Measurements from ENCODE around the gene UNC93A.
"Not testable (repeated sequence)": the region's sequence is repeated elsewhere in the genome, so short reads cannot be mapped to it uniquely, and the experiment has no call there.

Gene UNC93A

DNA sequence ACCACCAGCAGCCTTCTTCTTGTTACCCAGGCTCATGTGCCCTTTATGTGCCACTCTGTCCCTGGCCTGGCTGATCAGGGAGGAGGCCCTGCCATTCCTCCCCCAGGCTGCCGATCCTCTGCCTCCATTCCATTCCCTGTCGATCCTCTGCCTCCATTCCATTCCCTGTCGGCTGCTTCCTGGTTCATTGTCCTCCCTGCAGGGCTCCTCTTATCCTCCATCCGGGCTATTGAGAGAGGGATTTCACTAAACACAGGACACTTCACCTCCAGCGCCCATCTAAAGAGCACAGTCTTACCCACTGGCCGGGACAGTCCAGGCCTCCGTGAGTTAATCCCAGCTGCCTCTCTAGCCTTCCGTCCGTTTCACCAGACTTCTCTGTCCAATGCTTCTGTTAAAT lies 26.1 kb downstream of the UNC93A start:
- DNase-seq: no peak

- DNase-seq: not testable (repeated sequence)
Measured at GRCh38 chr6:167318354-167318753, 27.2 kb downstream of the UNC93A start.

DNA sequence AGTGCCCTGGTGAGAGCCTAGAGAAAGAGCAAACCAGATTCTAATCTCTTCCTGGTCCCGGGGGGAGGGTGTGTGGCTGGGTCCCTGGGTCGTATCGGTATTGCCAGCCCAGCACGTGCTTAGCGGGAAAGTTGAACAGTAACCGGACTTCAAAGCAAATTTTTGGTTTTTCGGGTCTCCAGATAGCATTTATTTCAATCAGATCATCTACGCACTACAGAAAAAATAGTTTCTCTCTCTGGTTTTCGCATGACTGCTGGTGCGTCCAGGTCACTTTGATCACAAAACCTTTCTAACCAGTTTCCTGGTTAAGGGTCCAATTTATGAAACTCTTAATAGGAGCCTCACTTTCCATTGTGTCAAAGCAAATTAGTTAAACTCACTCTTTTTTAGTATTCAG lies 27.7 kb downstream of the UNC93A start:
- not testable (repeated sequence) for DNase-seq

DNA sequence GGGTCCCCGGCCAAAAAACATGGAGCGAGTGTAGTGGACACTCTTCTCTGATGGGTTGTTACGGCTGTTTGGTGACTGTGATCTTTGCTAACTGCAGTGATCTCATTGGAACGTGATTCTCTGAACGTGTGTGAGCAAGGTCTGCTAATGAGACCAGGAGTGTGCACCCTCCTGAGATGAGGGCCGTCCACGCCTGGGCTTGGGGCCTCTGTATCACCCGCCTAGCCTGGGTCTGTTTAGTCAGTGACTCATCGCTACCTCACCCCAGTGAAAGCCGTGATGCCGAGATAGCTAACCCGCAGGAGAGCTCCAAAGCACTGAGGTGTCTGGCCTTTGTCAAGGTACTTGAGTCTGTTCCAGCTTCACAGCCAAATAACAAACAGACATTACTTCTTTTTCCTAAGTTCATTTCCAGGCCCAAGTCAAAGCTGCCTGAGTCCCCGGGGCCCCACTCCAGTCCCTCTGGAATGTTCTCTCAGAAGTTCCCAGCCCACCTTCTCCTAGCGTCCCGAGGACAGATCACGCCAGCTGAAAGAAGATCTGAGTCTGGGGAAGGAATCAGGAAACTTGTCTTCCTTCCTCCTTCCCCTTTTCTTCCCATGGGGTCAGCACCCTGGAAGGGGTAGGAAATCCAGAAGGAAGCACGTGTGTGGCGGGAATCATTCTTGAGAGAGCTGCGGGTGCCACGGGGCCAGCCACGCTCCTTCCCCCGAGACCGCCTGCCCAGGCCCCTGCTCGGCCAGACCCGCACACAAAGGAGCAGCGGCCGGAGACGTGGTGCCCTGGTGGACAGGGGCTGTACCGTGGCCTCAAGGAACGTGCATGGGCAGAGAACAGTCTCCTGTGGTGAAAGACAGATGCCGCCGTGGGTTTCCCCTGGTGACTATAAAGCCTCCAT lies 29.0 kb downstream of the UNC93A start:
- not testable (repeated sequence) for DNase-seq

GRCh38 chr6:167320754-167321056 lies 29.6 kb downstream of the UNC93A start:
- not testable (repeated sequence) for DNase-seq

DNA sequence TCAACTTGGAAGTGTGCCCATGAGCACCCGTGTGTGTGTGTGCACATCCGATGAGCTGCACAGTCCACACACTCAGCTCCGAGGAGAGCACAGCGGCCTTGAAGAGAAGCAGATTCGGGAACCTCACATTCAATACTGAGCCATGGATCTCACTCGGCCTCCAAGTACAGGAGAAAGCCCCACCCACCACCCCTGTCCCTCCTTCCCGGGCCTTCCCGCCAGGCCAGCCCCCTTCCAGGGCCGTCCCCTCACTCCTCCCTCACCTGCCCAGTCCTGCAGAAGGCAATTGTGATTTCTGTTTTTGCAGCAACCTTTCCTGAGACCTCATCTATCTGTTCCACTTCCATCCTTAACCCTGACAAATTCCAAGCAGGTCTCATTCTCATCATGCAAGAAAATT lies 30.1 kb downstream of the UNC93A start:
- not testable (repeated sequence) for DNase-seq

DNA sequence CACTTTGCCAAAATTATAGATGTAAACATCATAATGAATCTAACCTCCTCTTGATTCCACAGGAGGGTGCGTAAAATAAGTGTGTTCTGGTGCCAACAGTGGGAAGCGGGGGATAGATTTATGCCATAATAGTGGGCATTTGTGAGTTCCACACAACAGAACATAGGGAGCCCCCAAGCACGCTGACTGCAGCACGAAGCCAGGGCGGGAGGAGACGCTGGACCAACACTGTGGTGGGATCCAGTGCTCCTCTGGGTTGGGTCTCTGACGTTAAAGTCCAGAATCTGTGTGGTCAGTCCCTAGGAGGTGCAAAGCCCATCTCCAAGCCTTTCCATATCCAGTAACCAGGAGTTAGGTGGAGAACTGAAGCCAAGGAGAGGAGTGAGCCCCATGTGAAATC lies 32.0 kb downstream of the UNC93A start:
- DNase-seq: no peak

DNA sequence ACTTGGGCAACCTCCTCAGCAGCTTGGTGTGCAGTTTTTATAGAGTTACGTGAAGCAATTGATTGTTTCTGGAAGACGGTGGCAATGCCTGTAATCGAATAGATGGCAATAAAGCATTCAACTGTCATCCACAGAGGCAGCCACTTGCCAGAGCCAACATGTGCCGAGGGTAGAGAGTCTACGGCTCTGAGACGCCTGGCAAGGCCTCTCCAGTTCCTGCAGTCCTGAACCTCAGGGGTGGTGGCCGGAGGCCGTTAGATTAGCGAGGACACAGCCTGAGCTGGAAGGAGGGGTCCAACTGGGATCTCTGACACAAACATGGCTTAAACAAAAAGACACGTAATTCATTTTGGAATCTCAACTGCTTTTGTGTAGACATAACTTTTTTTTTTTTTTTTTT lies 33.0 kb downstream of the UNC93A start:
- no peak for DNase-seq

- no peak for DNase-seq
Measured at GRCh38 chr6:167325766-167326165, 34.7 kb downstream of the UNC93A start.

DNA sequence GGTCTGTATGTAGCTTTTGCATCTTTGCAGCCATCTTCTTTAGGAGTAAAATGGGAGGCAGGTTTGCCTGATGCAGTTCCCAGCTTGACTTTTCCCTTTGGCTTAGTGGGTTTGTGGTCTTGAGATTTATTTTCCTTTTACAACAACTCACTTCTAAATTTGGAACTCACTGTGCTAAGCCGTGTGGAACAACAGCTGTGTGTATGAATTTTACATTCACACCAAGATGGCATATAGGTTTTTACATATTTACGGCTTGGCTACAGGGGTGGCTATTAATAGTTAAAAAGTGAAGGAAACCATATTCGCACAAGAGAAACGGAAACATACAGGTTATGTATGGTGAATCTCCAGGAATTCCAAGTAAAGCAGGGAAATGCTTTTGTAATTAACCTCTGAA lies 36.3 kb downstream of the UNC93A start:
- no peak for DNase-seq

GRCh38 chr6:167328086-167328485 lies 37.0 kb downstream of the UNC93A start:
- DNase-seq: no peak

DNA sequence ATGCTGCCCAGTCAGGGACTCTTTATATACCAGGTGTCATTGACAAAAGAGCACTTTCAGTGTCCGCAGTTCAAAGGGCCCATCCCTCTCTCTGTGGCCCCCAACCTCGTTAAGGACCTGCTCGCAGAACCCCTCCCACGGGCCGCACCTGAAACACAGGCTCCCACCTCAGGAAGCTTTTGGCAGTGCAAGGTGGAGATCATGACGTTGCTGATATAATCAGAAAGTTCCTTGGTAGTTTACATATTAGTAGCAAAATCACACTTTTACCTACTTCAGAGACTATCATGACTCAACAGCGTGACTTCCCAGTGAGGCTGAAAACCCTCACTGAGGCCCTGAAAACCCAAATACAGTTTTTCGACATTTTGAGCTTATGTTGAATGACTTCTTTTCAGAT lies 37.9 kb downstream of the UNC93A start:
- no peak for DNase-seq

GRCh38 chr6:167330750-167331149 lies 39.6 kb downstream of the UNC93A start:
- DNase-seq: no peak

DNA sequence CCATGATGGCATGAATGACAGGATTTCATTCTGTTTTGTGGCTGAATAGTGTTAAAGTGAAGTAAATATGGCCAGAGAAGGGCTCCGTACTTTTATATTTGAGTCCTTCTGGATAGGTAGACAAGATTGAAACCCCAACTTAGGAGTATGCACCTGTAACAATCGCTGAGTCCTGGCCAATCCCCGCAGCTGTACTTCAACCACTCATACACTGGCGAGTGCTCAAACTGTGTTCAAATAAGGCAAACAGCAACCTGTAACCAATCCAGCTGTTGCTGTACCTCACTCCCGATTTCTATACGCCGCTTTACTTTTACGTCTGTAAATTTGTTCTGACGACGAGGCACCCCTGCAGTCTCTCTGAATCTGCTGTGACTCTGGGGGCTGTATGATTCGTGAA lies 40.5 kb downstream of the UNC93A start:
- DNase-seq: no peak

GRCh38 chr6:167336844-167337630 lies 45.9 kb downstream of the UNC93A start:
- no peak for DNase-seq

DNA sequence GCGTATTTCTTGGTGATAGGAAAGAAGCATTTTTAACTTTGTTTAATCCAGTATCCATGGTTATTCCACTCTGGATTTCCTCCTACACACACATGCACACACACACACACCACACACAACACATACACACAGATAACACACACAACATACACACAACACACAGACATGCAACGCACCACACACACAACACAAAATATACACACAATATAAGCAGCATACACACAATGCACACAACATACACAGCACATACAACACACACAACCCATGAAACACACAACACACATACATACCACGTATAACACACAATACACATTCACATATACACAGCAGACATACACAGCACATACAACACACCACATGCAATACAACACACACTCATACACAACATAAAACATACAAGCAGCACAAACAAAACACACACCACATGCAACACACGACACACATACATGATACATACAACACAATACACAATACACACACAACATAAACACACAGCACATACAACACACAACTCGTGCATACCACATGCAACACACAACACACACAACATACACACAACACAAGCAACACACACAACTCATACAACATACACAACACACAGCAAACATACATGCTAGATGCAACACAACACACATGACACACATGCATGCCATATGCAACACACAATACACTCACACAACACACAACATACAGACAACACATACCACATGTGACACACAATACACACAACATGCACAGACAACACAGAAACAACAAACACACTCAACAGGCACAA lies 46.7 kb downstream of the UNC93A start:
- DNase-seq: no peak

DNA sequence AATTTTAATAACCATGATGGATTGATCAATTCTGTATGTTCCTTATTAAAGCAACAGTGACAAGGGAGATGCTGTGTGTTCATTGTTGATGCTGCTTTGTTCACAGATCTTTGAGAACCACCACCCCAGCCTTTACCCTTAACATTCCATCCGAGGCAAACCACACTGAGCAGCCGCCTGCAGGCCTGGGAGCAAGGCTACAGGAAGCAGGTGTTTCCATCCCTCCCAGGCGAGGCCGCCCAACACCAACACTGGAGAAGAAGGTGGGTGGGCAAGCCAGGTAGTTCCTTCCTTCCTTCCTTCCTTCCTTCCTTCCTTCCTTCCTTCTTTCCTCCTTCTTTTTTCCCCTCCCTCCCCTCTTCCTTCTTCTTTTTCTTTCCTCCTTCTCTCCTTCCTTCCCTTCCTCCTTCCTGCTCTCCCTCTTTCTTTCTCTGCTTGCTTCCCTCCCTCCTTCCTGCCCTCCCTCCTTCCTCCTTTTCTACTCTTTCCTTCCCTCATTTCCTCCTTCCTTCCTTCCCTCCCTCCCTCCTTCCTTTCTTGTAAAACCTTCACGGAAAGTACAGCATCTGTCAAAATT lies 47.5 kb downstream of the UNC93A start:
- DNase-seq: no peak

DNA sequence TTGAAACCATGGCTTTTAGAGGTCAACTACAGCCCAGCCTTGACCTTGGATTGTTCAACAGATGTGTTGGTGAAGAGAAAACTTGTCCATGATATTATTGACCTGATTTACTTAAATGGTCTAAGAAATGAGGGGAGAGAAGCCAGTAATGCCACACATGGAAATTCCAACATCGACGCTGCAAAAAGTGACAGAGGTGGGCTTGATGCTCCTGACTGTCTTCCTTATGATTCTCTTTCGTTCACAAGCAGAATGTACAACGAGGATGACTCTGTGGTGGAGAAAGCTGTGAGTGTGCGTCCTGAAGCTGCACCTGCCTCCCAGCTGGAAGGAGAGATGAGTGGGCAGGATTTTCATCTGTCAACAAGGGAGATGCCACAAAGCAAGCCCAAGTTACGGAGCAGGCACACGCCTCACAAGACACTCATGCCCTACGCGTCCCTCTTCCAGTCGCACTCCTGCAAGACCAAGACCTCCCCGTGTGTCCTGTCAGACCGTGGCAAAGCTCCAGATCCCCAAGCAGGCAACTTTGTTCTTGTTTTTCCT lies 50.0 kb downstream of the UNC93A start:
- DNase-seq: peak; percentile 63

GRCh38 chr6:167341665-167342655 lies 50.8 kb downstream of the UNC93A start:
- DNase-seq: peak; percentile 87

DNA sequence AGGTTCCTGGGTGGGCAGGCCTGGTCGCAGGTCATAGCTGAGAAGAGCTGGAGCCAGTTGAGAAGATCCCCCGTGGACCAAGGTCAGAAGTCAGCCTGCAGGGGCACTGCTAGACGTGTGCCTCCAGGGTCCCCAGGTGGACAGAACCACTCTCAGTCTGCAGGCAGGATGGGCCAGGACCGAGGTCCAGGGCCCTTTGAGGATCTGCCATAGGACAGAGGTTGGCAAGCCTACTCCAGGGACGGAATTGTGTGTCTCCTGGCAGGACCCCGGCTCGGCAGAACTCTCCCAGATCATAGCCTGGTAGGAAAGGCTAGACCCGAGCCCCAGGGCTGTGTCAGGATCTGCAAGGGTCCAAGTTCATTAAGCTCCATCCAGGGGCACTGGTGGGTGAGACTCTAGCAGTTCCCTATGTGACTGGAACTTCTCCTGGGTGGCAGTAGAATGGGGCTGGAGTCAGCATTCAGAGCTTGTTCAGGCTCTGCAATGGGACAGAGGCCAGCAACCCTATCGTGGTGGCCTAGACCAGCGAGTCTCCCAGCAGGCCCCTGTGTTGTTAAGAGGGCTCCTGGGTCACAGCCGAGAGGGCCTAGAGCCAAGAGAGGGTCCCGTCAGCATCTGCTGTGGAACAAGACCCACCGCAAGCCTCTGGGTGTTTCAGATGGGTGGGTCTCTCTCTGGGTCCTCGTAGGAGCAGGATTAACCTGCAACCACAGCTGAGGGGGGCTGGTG lies 51.9 kb downstream of the UNC93A start:
- no peak for DNase-seq

DNA sequence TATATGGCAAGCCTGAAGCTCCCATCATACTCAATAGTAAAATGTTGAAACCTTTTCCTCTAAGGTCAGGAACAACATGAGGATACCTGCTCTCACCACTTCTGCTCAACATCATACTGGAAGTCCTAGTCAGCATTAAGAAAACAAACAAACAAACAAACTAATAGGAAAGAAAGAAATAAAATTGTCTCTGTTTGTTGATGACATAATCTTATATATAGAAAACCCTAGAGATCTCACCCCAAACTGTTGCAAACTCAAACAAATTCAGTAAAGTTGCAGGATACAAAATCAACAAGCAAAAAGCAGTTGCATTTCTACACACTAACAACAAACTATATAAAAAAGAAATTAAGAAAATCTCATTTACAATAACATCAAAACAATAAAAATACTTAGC lies 54.2 kb downstream of the UNC93A start:
- no peak for DNase-seq
